HG02798 (cell line): ENCODE measurements around the gene KLC1.

Experiments
- ATAC-seq: cut with Tn5 transposase; IDR thresholded peaks from one replicate; pipeline ENCODE4 v1.9.1; 2021; ENCODE audit warnings: mild to moderate bottlenecking; ENCODE audit not compliant: unreplicated experiment, poor library complexity

The KLC1 gene

GRCh38 chr14:103656031-103656755 lies 27.2 kb downstream of the KLC1 start:
- ATAC-seq = no peak

DNA sequence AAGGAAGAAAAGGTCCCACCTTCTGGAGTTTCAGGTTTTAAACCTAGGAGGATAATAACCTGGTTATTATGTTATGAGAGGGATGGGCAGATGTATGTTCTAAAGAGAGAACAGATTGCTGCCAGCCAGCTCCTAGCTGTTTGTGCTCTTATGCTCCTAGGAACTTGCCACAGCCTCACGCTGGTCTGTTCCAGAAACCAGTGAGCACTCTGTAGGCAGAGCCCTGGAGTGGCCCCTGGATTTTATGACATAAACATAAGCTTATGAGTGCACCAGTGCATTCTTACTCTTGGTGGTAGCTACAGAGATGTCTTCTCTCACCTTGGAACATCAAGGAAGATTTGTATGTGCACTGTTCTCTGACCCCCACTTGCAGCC lies 27.7 kb downstream of the KLC1 start:
- ATAC-seq = no peak

- ATAC-seq = no peak
These were observed 28.5 kb downstream of the KLC1 start for GRCh38 chr14:103657471-103657870.

GRCh38 chr14:103659631-103660030 lies 30.6 kb downstream of the KLC1 start:
- no peak for ATAC-seq

DNA sequence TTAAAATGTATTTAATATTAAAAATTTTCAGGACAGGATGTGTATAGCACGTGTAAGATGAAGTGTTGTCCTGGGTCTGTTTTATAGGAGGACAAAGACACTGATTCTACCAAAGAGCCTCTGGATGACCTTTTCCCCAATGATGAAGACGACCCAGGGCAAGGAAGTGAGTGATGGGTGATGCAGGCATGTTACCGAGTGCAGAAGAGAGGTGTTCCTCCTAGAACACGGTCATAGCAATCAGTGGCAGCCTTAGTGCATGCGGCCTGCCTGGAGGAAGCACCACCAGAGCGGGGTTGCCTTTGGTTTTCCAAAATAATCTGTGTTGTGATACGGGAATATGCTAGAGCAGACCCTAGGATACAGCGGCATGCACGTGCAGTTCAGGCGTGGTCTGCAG lies 33.0 kb downstream of the KLC1 start:
- no peak for ATAC-seq

DNA sequence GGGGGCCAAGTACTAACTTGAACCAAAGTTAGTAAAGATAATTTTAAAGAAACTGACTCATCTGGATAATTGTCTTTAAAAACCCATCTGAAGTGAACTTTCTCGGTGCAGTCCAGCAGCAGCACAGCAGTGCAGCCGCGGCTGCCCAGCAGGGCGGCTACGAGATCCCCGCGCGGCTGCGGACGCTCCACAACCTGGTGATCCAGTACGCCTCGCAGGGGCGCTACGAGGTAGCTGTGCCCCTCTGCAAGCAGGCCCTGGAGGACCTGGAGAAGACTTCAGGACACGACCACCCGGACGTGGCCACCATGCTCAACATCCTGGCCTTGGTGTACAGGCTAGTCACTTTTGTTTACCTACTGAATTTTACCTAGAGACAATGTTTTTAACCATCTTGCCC lies 33.6 kb downstream of the KLC1 start:
- ATAC-seq = no peak

DNA sequence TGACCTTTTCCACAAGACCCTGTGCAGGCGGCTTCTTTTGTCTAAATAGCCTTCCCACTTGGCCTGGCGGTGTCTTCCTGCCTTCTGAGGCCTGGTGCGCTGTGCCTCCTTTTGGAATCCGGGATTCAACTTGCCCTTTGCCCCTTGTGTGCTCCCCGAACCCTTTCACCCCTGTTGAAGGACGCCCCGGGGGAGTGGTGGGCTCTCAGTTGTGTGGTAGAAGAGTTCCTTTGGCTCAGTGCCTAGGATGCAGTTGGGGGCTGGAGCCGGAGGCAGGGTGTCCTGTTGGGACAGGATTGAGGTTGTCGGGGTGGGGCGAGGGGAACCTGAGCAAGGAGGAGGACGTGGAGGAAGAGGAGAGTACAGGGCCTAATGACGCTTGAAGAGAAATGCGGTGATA lies 34.5 kb downstream of the KLC1 start:
- ATAC-seq = no peak

DNA sequence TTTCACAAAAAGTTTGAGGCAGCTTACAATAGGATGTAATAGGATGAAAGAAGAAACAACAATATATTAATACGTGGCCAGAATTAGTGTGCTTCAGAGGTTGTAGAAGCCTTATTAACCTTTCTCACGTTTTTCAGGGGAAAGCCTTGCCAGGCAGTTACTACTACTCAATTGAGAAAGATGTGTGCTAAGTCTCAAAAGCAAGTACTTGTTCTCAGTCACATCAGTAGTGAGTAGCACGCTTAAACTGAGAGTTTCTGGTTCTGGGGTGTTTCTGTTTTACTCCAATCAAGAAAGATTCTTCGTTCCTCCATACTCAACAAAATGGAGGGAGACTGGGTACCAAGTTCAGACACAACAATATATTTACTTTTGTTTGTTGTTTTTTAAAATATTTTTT lies 38.7 kb downstream of the KLC1 start:
- no peak for ATAC-seq

DNA sequence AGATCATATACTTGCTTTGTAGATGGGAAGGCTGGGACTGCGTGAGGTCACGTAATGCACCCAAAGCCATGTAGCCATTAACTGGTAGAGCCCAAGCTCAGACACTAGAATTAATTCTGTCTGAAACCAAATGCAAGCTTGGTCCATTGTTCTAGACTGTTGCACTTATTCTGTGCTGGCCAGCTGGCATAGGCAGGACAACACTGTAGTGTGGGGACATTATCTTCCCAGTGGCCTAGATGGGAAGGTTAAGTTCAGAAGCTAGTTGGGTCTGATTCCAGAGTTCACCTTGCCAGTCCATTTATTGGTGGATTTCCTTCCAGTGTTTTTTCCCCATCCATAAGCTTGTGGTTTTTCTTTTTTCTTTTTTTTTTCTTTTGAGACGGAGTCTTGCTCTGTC lies 39.1 kb downstream of the KLC1 start:
- ATAC-seq = no peak

- no peak for ATAC-seq
These were observed 40.4 kb downstream of the KLC1 start for GRCh38 chr14:103669370-103669769.

- ATAC-seq = no peak
These were observed 42.9 kb downstream of the KLC1 start for GRCh38 chr14:103671911-103672310.

- ATAC-seq = no peak
These were observed 46.9 kb downstream of the KLC1 start for GRCh38 chr14:103675957-103676356.

GRCh38 chr14:103676881-103677675 lies 48.1 kb downstream of the KLC1 start:
- no peak for ATAC-seq

GRCh38 chr14:103679351-103679750 lies 50.3 kb downstream of the KLC1 start:
- ATAC-seq = peak; percentile 61

- no peak for ATAC-seq
These were observed 51.6 kb downstream of the KLC1 start for GRCh38 chr14:103680491-103681231.

- no peak for ATAC-seq
These were observed 54.1 kb downstream of the KLC1 start for GRCh38 chr14:103683139-103683538.

DNA sequence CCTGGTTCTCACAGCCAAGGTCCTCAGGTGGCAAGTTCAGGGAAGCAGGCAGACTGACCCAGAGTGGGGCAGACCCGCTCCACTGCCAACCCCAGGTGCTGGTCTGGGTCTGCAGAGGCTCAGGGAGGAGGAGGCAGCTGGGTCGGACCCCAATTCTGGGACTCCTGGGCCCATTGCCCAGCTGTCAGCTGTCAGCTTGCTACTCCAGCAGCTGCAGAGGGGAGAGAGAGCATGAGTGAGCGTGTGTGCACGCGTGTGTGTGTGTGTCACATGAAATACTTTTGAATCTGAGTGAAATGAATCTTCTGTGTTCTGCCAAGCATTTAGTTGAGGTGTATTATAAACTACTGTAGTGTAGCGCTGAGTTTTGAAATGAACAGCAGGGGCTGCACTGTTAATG lies 55.5 kb downstream of the KLC1 start:
- ATAC-seq = no peak

- no peak for ATAC-seq
These were observed 55.9 kb downstream of the KLC1 start for GRCh38 chr14:103684871-103685270.

GRCh38 chr14:103685276-103686211 lies 56.5 kb downstream of the KLC1 start:
- no peak for ATAC-seq

- ATAC-seq = no peak
These were observed 57.9 kb downstream of the KLC1 start for GRCh38 chr14:103686831-103687485.
